Measurements from ENCODE around the gene IL26.

IL26 gene

DNA sequence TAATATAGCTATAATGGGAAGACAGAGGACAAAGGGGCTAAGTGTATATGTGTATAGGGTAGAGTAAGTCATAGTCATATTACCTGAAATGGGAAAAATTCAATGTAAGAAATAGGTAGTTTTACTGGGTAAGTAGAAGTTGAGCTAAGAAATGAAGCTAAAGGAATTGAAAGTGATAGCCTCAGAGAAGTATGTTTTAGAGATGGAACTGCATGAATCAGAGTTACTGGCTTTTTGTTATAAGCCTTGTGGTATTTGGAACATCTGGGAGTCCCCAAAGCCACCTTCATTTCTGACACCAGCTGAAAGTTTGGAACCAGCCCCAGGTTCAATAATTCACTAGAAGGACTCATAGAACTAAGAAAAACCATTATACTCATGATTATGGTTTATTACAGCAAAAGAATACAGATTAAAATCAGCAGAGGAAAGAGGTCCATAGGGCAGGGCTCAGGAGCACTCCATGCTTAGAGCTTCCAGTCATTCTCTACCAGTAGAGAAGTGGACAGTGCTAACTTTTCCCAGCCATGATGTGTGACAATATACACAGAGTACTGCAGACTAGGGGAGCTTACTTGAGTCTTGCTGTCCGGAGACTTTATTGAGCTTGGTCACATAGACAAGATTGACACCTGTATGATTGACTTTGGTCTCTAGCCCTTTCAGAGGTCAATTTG is 56.3 kb downstream of the IL26 start:
- H3K79me2 ChIP-seq (ENCODE audit: control insufficient read depth, low read length), result no peaks in the 10 kb centered on the region
- H3K9me2 ChIP-seq (replicated peaks; ENCODE audit: control insufficient read depth, low read length), result no peaks in the 10 kb centered on the region
- H3K4me3 ChIP-seq (ENCODE audit: low read length), result no peak overlapping the region
- no peak overlapping the region for H3K4me2 ChIP-seq (ENCODE audit: low read length)
- H3K4me1 ChIP-seq (ENCODE audit: control insufficient read depth, low read length), result peaks cover 2% of the 10 kb centered on the region; the same call in 1 of the 2 replicates
- no peaks in the 10 kb centered on the region for H3K27me3 ChIP-seq (ENCODE audit: control insufficient read depth, low read length)
- no peak overlapping the region for H3K27ac ChIP-seq (ENCODE audit: low read depth, low read length)
- H3K9me3 ChIP-seq (ENCODE audit: control insufficient read depth, insufficient read depth, low read length), result no peaks in the 10 kb centered on the region
- TF ChIP-seq EZH2phosphoT487 (IDR thresholded peaks at IDR 0.05; ENCODE audit: borderline replicate concordance, low read length), result no peak
- TF ChIP-seq, protein P1, sequence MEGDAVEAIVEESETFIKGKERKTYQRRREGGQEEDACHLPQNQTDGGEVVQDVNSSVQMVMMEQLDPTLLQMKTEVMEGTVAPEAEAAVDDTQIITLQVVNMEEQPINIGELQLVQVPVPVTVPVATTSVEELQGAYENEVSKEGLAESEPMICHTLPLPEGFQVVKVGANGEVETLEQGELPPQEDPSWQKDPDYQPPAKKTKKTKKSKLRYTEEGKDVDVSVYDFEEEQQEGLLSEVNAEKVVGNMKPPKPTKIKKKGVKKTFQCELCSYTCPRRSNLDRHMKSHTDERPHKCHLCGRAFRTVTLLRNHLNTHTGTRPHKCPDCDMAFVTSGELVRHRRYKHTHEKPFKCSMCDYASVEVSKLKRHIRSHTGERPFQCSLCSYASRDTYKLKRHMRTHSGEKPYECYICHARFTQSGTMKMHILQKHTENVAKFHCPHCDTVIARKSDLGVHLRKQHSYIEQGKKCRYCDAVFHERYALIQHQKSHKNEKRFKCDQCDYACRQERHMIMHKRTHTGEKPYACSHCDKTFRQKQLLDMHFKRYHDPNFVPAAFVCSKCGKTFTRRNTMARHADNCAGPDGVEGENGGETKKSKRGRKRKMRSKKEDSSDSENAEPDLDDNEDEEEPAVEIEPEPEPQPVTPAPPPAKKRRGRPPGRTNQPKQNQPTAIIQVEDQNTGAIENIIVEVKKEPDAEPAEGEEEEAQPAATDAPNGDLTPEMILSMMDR (IDR thresholded peaks at IDR 0.05; ENCODE audit: low read depth, low read length, poor library complexity, severe bottlenecking), result no peak
- H4K20me1 ChIP-seq (ENCODE audit: control insufficient read depth, insufficient read depth, low read depth, low read length), result no peaks in the 10 kb centered on the region
- H3K36me3 ChIP-seq (ENCODE audit: control insufficient read depth, low read length), result no peaks in the 10 kb centered on the region
- no peaks in the 10 kb centered on the region for H3F3A ChIP-seq (ENCODE audit: control insufficient read depth, insufficient read depth)

DNA sequence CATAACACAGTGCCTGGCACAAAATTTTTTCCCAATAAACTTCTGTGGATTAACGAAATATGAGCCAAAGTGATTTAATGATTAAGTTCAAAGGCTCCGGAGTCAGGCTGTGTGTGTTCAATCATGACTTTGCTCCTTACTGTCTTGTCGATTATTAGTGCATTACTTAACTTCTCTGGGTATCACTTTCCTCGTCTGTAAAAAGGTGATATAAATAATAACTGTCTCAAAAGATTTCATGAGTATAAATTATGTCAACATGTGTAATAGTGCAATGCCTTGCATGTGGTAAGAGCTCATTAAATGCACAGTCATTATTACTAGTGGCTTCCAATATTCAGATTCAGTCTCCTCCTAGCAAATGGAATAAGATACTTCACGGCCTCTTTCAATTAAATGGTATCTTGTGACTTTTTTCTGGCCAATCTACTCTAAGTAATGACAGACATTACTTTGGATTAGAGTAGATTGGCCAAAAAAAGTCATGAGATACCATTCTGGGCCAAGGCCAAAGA is 59.2 kb downstream of the IL26 start:
- peaks cover 22% of the 10 kb centered on the region for H3K4me1 ChIP-seq (ENCODE audit: control insufficient read depth, low read length)
- H3K4me2 ChIP-seq (ENCODE audit: low read length), result no peak overlapping the region
- H3K9me2 ChIP-seq (replicated peaks; ENCODE audit: control insufficient read depth, low read length), result no peaks in the 10 kb centered on the region
- no peaks in the 10 kb centered on the region for H3K27me3 ChIP-seq (ENCODE audit: control insufficient read depth, low read length)
- H3K36me3 ChIP-seq (ENCODE audit: control insufficient read depth, low read length), result no peaks in the 10 kb centered on the region
- no peaks in the 10 kb centered on the region for H3K9me3 ChIP-seq (ENCODE audit: control insufficient read depth, insufficient read depth, low read length)
- no peaks in the 10 kb centered on the region for H4K20me1 ChIP-seq (ENCODE audit: control insufficient read depth, insufficient read depth, low read depth, low read length)
- H3K4me3 ChIP-seq (ENCODE audit: low read length), result no peak overlapping the region
- peaks cover 6% of the 10 kb centered on the region for H3F3A ChIP-seq (ENCODE audit: control insufficient read depth, insufficient read depth)
- H3K79me2 ChIP-seq (ENCODE audit: control insufficient read depth, low read length), result no peaks in the 10 kb centered on the region
- H3K27ac ChIP-seq (ENCODE audit: low read depth, low read length), result no peak overlapping the region
- TF ChIP-seq, protein P1 (IDR thresholded peaks at IDR 0.05; ENCODE audit: low read depth, low read length, poor library complexity, severe bottlenecking), result no peak
- no peak for TF ChIP-seq EZH2phosphoT487 (IDR thresholded peaks at IDR 0.05; ENCODE audit: borderline replicate concordance, low read length)

DNA sequence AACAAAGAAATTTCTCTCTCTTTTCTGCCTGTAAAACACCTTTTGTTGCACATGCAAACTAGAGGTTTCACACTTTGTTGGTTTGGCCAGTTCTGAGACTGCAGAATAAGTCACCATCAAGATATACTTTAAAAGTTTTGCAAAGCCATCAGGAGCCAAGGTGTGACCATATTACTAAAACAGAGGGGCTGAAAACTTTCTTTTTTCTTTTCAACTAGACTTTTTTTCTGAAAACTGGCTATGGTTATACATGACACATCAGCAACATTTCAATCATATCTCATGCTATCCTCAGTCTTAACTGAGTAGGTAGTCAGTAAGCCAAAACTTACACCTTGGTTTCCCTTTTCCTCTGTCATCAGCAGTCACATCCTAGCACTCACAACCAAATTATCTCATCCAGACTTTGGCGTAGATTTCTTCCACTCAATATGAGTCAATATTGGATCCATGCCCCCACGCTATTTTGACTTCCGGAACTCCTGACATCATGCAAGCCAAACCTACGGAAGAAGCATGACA is 62.0 kb downstream of the IL26 start:
- Histone ChIP-seq H3K4me1 (ENCODE audit: control insufficient read depth, low read length) (peaks cover 22% of the 10 kb centered on the region), H3K27ac (ENCODE audit: low read depth, low read length) (peak overlapping the region; percentile 39), H3F3A (ENCODE audit: control insufficient read depth, insufficient read depth) (peaks cover 6% of the 10 kb centered on the region), H3K9me3 (ENCODE audit: control insufficient read depth, insufficient read depth, low read length) (no peaks in the 10 kb centered on the region), H3K79me2 (ENCODE audit: control insufficient read depth, low read length) (no peaks in the 10 kb centered on the region), H4K20me1 (ENCODE audit: control insufficient read depth, insufficient read depth, low read depth, low read length) (no peaks in the 10 kb centered on the region), H3K4me2 (ENCODE audit: low read length) (peak overlapping the region; percentile 74), H3K36me3 (ENCODE audit: control insufficient read depth, low read length) (no peaks in the 10 kb centered on the region), H3K4me3 (ENCODE audit: low read length) (peak overlapping the region; percentile 48), H3K9me2 (replicated peaks; ENCODE audit: control insufficient read depth, low read length) (no peaks in the 10 kb centered on the region), H3K27me3 (ENCODE audit: control insufficient read depth, low read length) (no peaks in the 10 kb centered on the region)
- TF ChIP-seq EZH2phosphoT487 (IDR thresholded peaks at IDR 0.05; ENCODE audit: borderline replicate concordance, low read length), result no peak
- TF ChIP-seq, protein P1 (IDR thresholded peaks at IDR 0.05; ENCODE audit: low read depth, low read length, poor library complexity, severe bottlenecking), result no peak
